DND-41 (cell line): ENCODE measurements around the gene NCAN.

Experiments used
- ATAC-seq: fragments of 200-7000 bp; cut with Tn5 transposase; 3 replicates; pipeline ENCODE4 v1.9.1; 2021; ENCODE audit warnings: low read depth; ENCODE audit not compliant: insufficient read depth
- DNase-seq: peaks from one replicate; pipeline ENCODE4 v3.0.0-alpha.2; 2020
- H2AFZ ChIP-seq: 2 replicates; pipeline ENCODE4 v1.6.0; 2012; ENCODE audit warnings: low read depth, low read length
- H3K27ac ChIP-seq: 2 replicates; pipeline ENCODE4 v1.5.1; 2012; ENCODE audit warnings: low read length, inconsistent platforms
- H3K27me3 ChIP-seq: fragments of 200-600 bp; sonication (generic); 2 replicates; pipeline ENCODE4 v1.6.0; 2012; ENCODE audit warnings: low read length, mild to moderate bottlenecking, inconsistent platforms; ENCODE audit not compliant: insufficient read depth, poor library complexity
- H3K36me3 ChIP-seq: 2 replicates; pipeline ENCODE4 v1.5.1; 2012; ENCODE audit warnings: low read length, inconsistent platforms; ENCODE audit not compliant: insufficient read depth
- H3K4me1 ChIP-seq: 2 replicates; pipeline ENCODE4 v1.5.1; 2012; ENCODE audit warnings: mild to moderate bottlenecking, low read length; ENCODE audit not compliant: insufficient read depth
- H3K4me2 ChIP-seq: 2 replicates; pipeline ENCODE4 v1.6.0; 2012; ENCODE audit warnings: mild to moderate bottlenecking, moderate library complexity, low read length, inconsistent platforms; ENCODE audit not compliant: insufficient read depth
- H3K4me3 ChIP-seq, 2 experiments: fragments of 200-600 bp in 1 of 2; shearing (Covaris generic) in 1 of 2; 2 replicates each; pipeline ENCODE4 v1.5.1; 2012 to 2016; ENCODE audit warnings: inconsistent platforms in 2 of 2, low read length in 2 of 2, mild to moderate bottlenecking in 2 of 2, low read depth in 1 of 2, moderate library complexity in 1 of 2
- H3K79me2 ChIP-seq: 2 replicates; pipeline ENCODE4 v1.6.0; 2012; ENCODE audit warnings: low read length, inconsistent platforms; ENCODE audit not compliant: insufficient read depth
- H3K9ac ChIP-seq: 2 replicates; pipeline ENCODE4 v1.6.0; 2012; ENCODE audit warnings: low read depth, mild to moderate bottlenecking, inconsistent platforms, low read length, moderate library complexity
- H3K9me3 ChIP-seq: 2 replicates; pipeline ENCODE4 v1.5.1; 2012; ENCODE audit warnings: low read length, moderate library complexity, mild to moderate bottlenecking, inconsistent platforms; ENCODE audit not compliant: insufficient read depth, severe bottlenecking
- H4K20me1 ChIP-seq: 2 replicates; pipeline ENCODE4 v1.6.0; 2012; ENCODE audit warnings: low read length; ENCODE audit not compliant: insufficient read depth
- EZH2 ChIP-seq: IDR thresholded peaks from 3 replicates; pipeline ENCODE4 v1.6.1; 2012; ENCODE audit warnings: borderline replicate concordance, low read depth, mild to moderate bottlenecking, moderate library complexity, low read length, inconsistent platforms; ENCODE audit not compliant: severe bottlenecking
- TF ChIP-seq, protein P1 (sequence below): IDR thresholded peaks from 2 replicates; pipeline ENCODE4 v1.5.1; 2012; ENCODE audit warnings: borderline replicate concordance, low read length, moderate library complexity, mild to moderate bottlenecking; ENCODE audit not compliant: poor library complexity, severe bottlenecking; ENCODE audit errors: extremely low read depth

The NCAN gene

GRCh38 chr19:19192910-19193423 is 18.8 kb upstream of the NCAN start:
- Histone ChIP-seq H3K4me3 (peak overlapping the region; percentile 44 to 64; a peak in 3 of 4 replicates), H3K79me2 (peaks cover 60% of the 10 kb centered on the region), H4K20me1 (peaks cover 19% of the 10 kb centered on the region), H3K36me3 (peaks cover 19% of the 10 kb centered on the region), H3K4me2 (peak overlapping the region; percentile 78), H3K4me1 (peaks cover 44% of the 10 kb centered on the region), H2AFZ (peak overlapping the region; percentile 86), H3K9me3 (no peaks in the 10 kb centered on the region), H3K9ac (peak overlapping the region; percentile 68), H3K27me3 (no peaks in the 10 kb centered on the region), H3K27ac (peak overlapping the region; percentile 83)
- ATAC-seq (peak; percentile 4; the same call in 2 of the 3 replicates), DNase-seq (no peak)
- TF ChIP-seq EZH2: no peak
- TF ChIP-seq, protein P1, sequence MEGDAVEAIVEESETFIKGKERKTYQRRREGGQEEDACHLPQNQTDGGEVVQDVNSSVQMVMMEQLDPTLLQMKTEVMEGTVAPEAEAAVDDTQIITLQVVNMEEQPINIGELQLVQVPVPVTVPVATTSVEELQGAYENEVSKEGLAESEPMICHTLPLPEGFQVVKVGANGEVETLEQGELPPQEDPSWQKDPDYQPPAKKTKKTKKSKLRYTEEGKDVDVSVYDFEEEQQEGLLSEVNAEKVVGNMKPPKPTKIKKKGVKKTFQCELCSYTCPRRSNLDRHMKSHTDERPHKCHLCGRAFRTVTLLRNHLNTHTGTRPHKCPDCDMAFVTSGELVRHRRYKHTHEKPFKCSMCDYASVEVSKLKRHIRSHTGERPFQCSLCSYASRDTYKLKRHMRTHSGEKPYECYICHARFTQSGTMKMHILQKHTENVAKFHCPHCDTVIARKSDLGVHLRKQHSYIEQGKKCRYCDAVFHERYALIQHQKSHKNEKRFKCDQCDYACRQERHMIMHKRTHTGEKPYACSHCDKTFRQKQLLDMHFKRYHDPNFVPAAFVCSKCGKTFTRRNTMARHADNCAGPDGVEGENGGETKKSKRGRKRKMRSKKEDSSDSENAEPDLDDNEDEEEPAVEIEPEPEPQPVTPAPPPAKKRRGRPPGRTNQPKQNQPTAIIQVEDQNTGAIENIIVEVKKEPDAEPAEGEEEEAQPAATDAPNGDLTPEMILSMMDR: no peak

DNA sequence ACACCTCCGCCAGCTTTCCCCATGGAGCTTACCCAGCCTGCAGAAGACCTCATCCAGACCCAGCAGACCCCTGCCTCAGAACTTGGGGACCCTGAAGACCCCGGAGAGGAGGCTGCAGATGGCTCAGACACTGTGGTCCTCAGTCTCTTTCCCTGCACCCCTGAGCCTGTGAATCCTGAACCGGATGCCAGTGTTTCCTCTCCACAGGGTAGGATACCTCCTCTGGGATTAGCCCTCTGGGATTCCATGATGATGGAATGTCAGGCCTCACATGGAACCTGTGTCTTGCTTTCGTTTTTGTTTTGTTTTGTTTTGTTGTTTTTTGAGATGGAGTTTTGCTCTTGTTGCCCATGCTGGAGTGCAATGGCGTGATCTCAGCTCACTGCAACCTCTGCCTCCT is 17.8 kb upstream of the NCAN start:
- H2AFZ ChIP-seq: no peak overlapping the region
- H4K20me1 ChIP-seq: peaks cover 19% of the 10 kb centered on the region
- H3K27me3 ChIP-seq: no peaks in the 10 kb centered on the region
- H3K36me3 ChIP-seq: peaks cover 28% of the 10 kb centered on the region
- peak overlapping the region; percentile 68; the same call in 1 of the 2 replicates for H3K9ac ChIP-seq
- TF ChIP-seq, protein P1: no peak
- no peak for TF ChIP-seq EZH2
- no peak overlapping the region for H3K27ac ChIP-seq
- DNase-seq: no peak
- H3K4me2 ChIP-seq: peak overlapping the region; percentile 78
- H3K79me2 ChIP-seq: peaks cover 57% of the 10 kb centered on the region
- peaks cover 43% of the 10 kb centered on the region for H3K4me1 ChIP-seq
- no peaks in the 10 kb centered on the region for H3K9me3 ChIP-seq
- no peak for ATAC-seq
- peak overlapping the region in 1 of 2 experiments; percentile 64; a peak in 1 of 4 replicates for H3K4me3 ChIP-seq

DNA sequence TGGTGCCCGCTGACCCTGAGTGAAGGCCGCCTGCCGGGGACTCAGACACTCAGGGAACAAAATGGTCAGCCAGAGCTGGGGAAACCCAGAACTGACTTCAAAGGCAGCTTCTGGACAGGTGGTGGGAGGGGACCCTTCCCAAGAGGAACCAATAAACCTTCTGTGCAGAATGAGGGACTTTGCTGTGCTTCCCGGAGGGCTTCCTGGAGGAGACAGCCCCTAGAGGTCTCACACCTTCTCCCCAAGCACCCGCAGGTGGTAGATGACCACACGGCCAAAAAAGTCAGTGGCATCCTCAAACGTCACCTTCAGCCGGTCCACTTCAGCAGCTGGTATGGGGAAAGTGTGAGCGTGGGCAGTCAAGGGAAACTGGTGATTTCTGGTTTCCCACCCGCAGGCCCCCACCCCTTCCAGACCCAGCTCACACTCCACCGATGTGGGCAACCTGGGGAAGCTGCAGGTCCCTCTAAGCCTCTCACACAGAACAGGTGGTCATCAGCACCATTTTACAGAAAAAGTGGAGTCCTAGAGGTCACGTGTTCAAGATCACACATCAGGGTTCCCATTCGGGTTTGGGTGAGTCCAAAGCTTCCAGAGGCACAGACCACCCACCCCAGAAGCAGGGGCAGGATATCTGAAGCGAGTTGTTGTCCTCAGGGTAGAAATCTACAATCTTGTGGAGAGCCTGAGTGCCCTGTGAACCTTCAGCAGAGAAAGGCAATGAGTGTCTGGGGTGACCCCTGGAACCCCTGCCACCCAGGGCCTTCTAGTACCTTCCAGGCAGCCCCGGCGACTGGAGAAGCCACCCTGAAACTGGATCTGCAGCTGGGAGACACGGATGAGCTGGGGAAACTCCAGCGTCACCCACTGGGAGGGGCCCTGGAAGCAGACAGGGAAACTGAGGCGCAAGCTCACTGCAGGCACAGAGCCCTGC is 9.8 kb upstream of the NCAN start:
- H3K79me2 ChIP-seq: peaks cover 24% of the 10 kb centered on the region
- ATAC-seq (no peak), DNase-seq (no peak)
- H3K27ac ChIP-seq: peak overlapping the region; percentile 92
- peaks cover 41% of the 10 kb centered on the region for H3K36me3 ChIP-seq
- TF ChIP-seq, protein P1: no peak
- TF ChIP-seq EZH2: no peak
- peak overlapping the region; percentile 87 for H3K4me2 ChIP-seq
- peak overlapping the region; percentile 86 for H3K9ac ChIP-seq
- peaks cover 3% of the 10 kb centered on the region; the same call in 1 of the 2 replicates for H4K20me1 ChIP-seq
- no peaks in the 10 kb centered on the region for H3K9me3 ChIP-seq
- H3K4me1 ChIP-seq: peaks cover 26% of the 10 kb centered on the region
- peak overlapping the region; percentile 97 to 99; a peak in 3 of 4 replicates for H3K4me3 ChIP-seq
- no peaks in the 10 kb centered on the region for H3K27me3 ChIP-seq
- no peak overlapping the region for H2AFZ ChIP-seq
